ENCODE measurements around the gene ITPA.
A peak's percentile ranks its signal among the peaks of the same experiment; 100 is the strongest.
"Not testable (repeated sequence)": the region's sequence is repeated elsewhere in the genome, so short reads cannot be mapped to it uniquely, and the experiment has no call there.

ITPA gene

GRCh38 chr20:3174442-3175261 is 34.6 kb upstream of the ITPA start:
- Histone ChIP-seq H3K27ac (ENCODE audit: low read length) (no peak overlapping the region), H3K4me3 (ENCODE audit: low read length in 2 of 2) (peak overlapping the region; percentile 74 to 93)

GRCh38 chr20:3175270-3175669 is 34.0 kb upstream of the ITPA start:
- peaks cover 16% of the 10 kb centered on the region for H3K4me1 ChIP-seq (ENCODE audit: control insufficient read depth, insufficient read depth, low read length)
- H3K36me3 ChIP-seq (ENCODE audit: control insufficient read depth in 2 of 2, insufficient read depth in 2 of 2, low read length in 2 of 2), result no peaks in the 10 kb centered on the region
- no peaks in the 10 kb centered on the region for H3K9me3 ChIP-seq (ENCODE audit: control insufficient read depth in 2 of 2, low read length in 2 of 2)
- H3K9ac ChIP-seq (ENCODE audit: low read length in 2 of 2), result no peak overlapping the region
- peaks cover 0 to 3% of the 10 kb centered on the region in 2 donors for H3K27me3 ChIP-seq (ENCODE audit: control insufficient read depth in 1 of 2, insufficient read depth in 2 of 2, low read length in 2 of 2)
- H3K4me3 ChIP-seq (ENCODE audit: low read length in 2 of 2), result no peak overlapping the region
- H3K27ac ChIP-seq (ENCODE audit: low read length), result no peak overlapping the region

More at GRCh38 chr20:3174442-3175261, 34.6 kb upstream of the ITPA start:
- peaks cover 16% of the 10 kb centered on the region for H3K4me1 ChIP-seq (ENCODE audit: control insufficient read depth, insufficient read depth, low read length)
- H3K27me3 ChIP-seq (ENCODE audit: control insufficient read depth in 1 of 2, insufficient read depth in 2 of 2, low read length in 2 of 2), result peaks cover 0 to 3% of the 10 kb centered on the region in 2 donors
- H3K36me3 ChIP-seq (ENCODE audit: control insufficient read depth in 2 of 2, insufficient read depth in 2 of 2, low read length in 2 of 2), result no peaks in the 10 kb centered on the region
- no peaks in the 10 kb centered on the region for H3K9me3 ChIP-seq (ENCODE audit: control insufficient read depth in 2 of 2, low read length in 2 of 2)
- H3K9ac ChIP-seq (ENCODE audit: low read length in 2 of 2), result peak overlapping the region; percentile 32 to 78

- Histone ChIP-seq H3K27ac (ENCODE audit: low read length) (no peak overlapping the region), H3K9ac (ENCODE audit: low read length in 2 of 2) (no peak overlapping the region), H3K4me1 (ENCODE audit: control insufficient read depth, insufficient read depth, low read length) (peaks cover 11% of the 10 kb centered on the region)
Observed at GRCh38 chr20:3177746-3178485, 31.4 kb upstream of the ITPA start.

GRCh38 chr20:3180319-3180718 is 29.0 kb upstream of the ITPA start:
- no peak overlapping the region for H3K9ac ChIP-seq (ENCODE audit: low read length in 2 of 2)
- H3K27me3 ChIP-seq (ENCODE audit: control insufficient read depth in 1 of 2, insufficient read depth in 2 of 2, low read length in 2 of 2), result no peaks in the 10 kb centered on the region
- no peaks in the 10 kb centered on the region for H3K4me1 ChIP-seq (ENCODE audit: control insufficient read depth, insufficient read depth, low read length)
- H3K4me3 ChIP-seq (ENCODE audit: low read length in 2 of 2), result no peak overlapping the region
- no peak overlapping the region for H3K27ac ChIP-seq (ENCODE audit: low read length)
- H3K36me3 ChIP-seq (ENCODE audit: control insufficient read depth in 2 of 2, insufficient read depth in 2 of 2, low read length in 2 of 2), result no peaks in the 10 kb centered on the region
- no peaks in the 10 kb centered on the region for H3K9me3 ChIP-seq (ENCODE audit: control insufficient read depth in 2 of 2, low read length in 2 of 2)

More at GRCh38 chr20:3177746-3178485, 31.4 kb upstream of the ITPA start:
- Histone ChIP-seq H3K4me3 (ENCODE audit: low read length in 2 of 2) (no peak overlapping the region), H3K9me3 (ENCODE audit: control insufficient read depth in 2 of 2, low read length in 2 of 2) (no peaks in the 10 kb centered on the region), H3K27me3 (ENCODE audit: control insufficient read depth in 1 of 2, insufficient read depth in 2 of 2, low read length in 2 of 2) (peaks cover 0 to 3% of the 10 kb centered on the region in 2 donors), H3K36me3 (ENCODE audit: control insufficient read depth in 2 of 2, insufficient read depth in 2 of 2, low read length in 2 of 2) (no peaks in the 10 kb centered on the region)

GRCh38 chr20:3181270-3181669 is 28.0 kb upstream of the ITPA start:
- H3K27me3 ChIP-seq (ENCODE audit: control insufficient read depth in 1 of 2, insufficient read depth in 2 of 2, low read length in 2 of 2), result no peaks in the 10 kb centered on the region
- no peaks in the 10 kb centered on the region for H3K4me1 ChIP-seq (ENCODE audit: control insufficient read depth, insufficient read depth, low read length)
- H3K36me3 ChIP-seq (ENCODE audit: control insufficient read depth in 2 of 2, insufficient read depth in 2 of 2, low read length in 2 of 2), result no peaks in the 10 kb centered on the region
- H3K9ac ChIP-seq (ENCODE audit: low read length in 2 of 2), result no peak overlapping the region
- H3K9me3 ChIP-seq (ENCODE audit: control insufficient read depth in 2 of 2, low read length in 2 of 2), result no peaks in the 10 kb centered on the region
- no peak overlapping the region for H3K27ac ChIP-seq (ENCODE audit: low read length)
- H3K4me3 ChIP-seq (ENCODE audit: low read length in 2 of 2), result no peak overlapping the region

- H3K4me3 ChIP-seq (ENCODE audit: low read length in 2 of 2); H3K4me1 ChIP-seq (ENCODE audit: control insufficient read depth, insufficient read depth, low read length); H3K27ac ChIP-seq (ENCODE audit: low read length); H3K27me3 ChIP-seq (ENCODE audit: control insufficient read depth in 1 of 2, insufficient read depth in 2 of 2, low read length in 2 of 2); H3K9me3 ChIP-seq (ENCODE audit: control insufficient read depth in 2 of 2, low read length in 2 of 2); H3K36me3 ChIP-seq (ENCODE audit: control insufficient read depth in 2 of 2, insufficient read depth in 2 of 2, low read length in 2 of 2); H3K9ac ChIP-seq (ENCODE audit: low read length in 2 of 2): not testable (repeated sequence)
Observed at GRCh38 chr20:3182429-3182828, 26.9 kb upstream of the ITPA start.

- Histone ChIP-seq H3K27ac (ENCODE audit: low read length) (no peak overlapping the region), H3K36me3 (ENCODE audit: control insufficient read depth in 2 of 2, insufficient read depth in 2 of 2, low read length in 2 of 2) (no peaks in the 10 kb centered on the region), H3K4me3 (ENCODE audit: low read length in 2 of 2) (no peak overlapping the region), H3K9me3 (ENCODE audit: control insufficient read depth in 2 of 2, low read length in 2 of 2) (no peaks in the 10 kb centered on the region), H3K9ac (ENCODE audit: low read length in 2 of 2) (no peak overlapping the region), H3K4me1 (ENCODE audit: control insufficient read depth, insufficient read depth, low read length) (no peaks in the 10 kb centered on the region), H3K27me3 (ENCODE audit: control insufficient read depth in 1 of 2, insufficient read depth in 2 of 2, low read length in 2 of 2) (no peaks in the 10 kb centered on the region)
Observed at GRCh38 chr20:3183896-3184612, 25.2 kb upstream of the ITPA start.

GRCh38 chr20:3187861-3188260 is 21.4 kb upstream of the ITPA start:
- H3K4me1 ChIP-seq (ENCODE audit: control insufficient read depth, insufficient read depth, low read length); H3K27ac ChIP-seq (ENCODE audit: low read length); H3K9me3 ChIP-seq (ENCODE audit: control insufficient read depth in 2 of 2, low read length in 2 of 2); H3K9ac ChIP-seq (ENCODE audit: low read length in 2 of 2); H3K27me3 ChIP-seq (ENCODE audit: control insufficient read depth in 1 of 2, insufficient read depth in 2 of 2, low read length in 2 of 2); H3K4me3 ChIP-seq (ENCODE audit: low read length in 2 of 2): not testable (repeated sequence)
- peaks cover 20 to 35% of the 10 kb centered on the region in 2 donors for H3K36me3 ChIP-seq (ENCODE audit: control insufficient read depth in 2 of 2, insufficient read depth in 2 of 2, low read length in 2 of 2)

GRCh38 chr20:3188823-3189413 is 20.4 kb upstream of the ITPA start:
- Histone ChIP-seq H3K27ac (ENCODE audit: low read length) (no peak overlapping the region), H3K27me3 (ENCODE audit: control insufficient read depth in 1 of 2, insufficient read depth in 2 of 2, low read length in 2 of 2) (no peaks in the 10 kb centered on the region), H3K4me1 (ENCODE audit: control insufficient read depth, insufficient read depth, low read length) (no peaks in the 10 kb centered on the region), H3K36me3 (ENCODE audit: control insufficient read depth in 2 of 2, insufficient read depth in 2 of 2, low read length in 2 of 2) (peaks cover 23 to 42% of the 10 kb centered on the region in 2 donors), H3K9me3 (ENCODE audit: control insufficient read depth in 2 of 2, low read length in 2 of 2) (no peaks in the 10 kb centered on the region), H3K4me3 (ENCODE audit: low read length in 2 of 2) (no peak overlapping the region), H3K9ac (ENCODE audit: low read length in 2 of 2) (no peak overlapping the region)

GRCh38 chr20:3189561-3190131 is 19.7 kb upstream of the ITPA start:
- no peak overlapping the region for H3K9ac ChIP-seq (ENCODE audit: low read length in 2 of 2)
- no peaks in the 10 kb centered on the region for H3K4me1 ChIP-seq (ENCODE audit: control insufficient read depth, insufficient read depth, low read length)
- no peaks in the 10 kb centered on the region for H3K27me3 ChIP-seq (ENCODE audit: control insufficient read depth in 1 of 2, insufficient read depth in 2 of 2, low read length in 2 of 2)
- peaks cover 27 to 49% of the 10 kb centered on the region in 2 donors for H3K36me3 ChIP-seq (ENCODE audit: control insufficient read depth in 2 of 2, insufficient read depth in 2 of 2, low read length in 2 of 2)
- no peaks in the 10 kb centered on the region for H3K9me3 ChIP-seq (ENCODE audit: control insufficient read depth in 2 of 2, low read length in 2 of 2)
- H3K27ac ChIP-seq (ENCODE audit: low read length), result no peak overlapping the region
- H3K4me3 ChIP-seq (ENCODE audit: low read length in 2 of 2), result no peak overlapping the region

Measured in stomach smooth muscle (tissue), 2 donors.